B cell (primary cell): Measurements from ENCODE around the gene MC4R. TPM values are rescaled to one million over a fixed set of nuclear protein-coding genes. Genes with fewer than 3 reads are reported as not detected.
A peak's percentile ranks its signal among the peaks of the same experiment; 100 is the strongest.

Experiments
- ATAC-seq: fragments of 200-7000 bp; cut with Tn5 transposase; one replicate; pipeline ENCODE4 v1.10.0; 2021; ENCODE audit warnings: low read depth, mild to moderate bottlenecking, moderate number of reproducible peaks, moderate library complexity
- CTCF ChIA-PET: fragments of 350-600 bp; sonication (Branson Sonifier 250); formaldehyde crosslinking; loops from one replicate; lab custom pipeline; 2021; ENCODE audit warnings: antibody characterized with exemption, inconsistent platforms; lab: Charles Lee
- POLR2A ChIA-PET: fragments of 350-600 bp; sonication (Branson Sonifier 250); formaldehyde crosslinking; loops from one replicate; lab custom pipeline; 2021; ENCODE audit warnings: antibody characterized with exemption; lab: Charles Lee
- DNase-seq: peaks from one replicate; pipeline ENCODE4 v3.0.0; 2013
- H2AFZ ChIP-seq: 2 replicates; pipeline ENCODE4 v1.6.1; 2012; ENCODE audit warnings: mild to moderate bottlenecking, low read depth, low read length; ENCODE audit not compliant: insufficient read depth, poor library complexity, severe bottlenecking
- H3K27ac ChIP-seq, 2 donors: 1 replicate in 1 of 2; 2 replicates in 1 of 2; pipeline ENCODE4 v1.5.1; 2012 to 2013; ENCODE audit warnings: low read length in 2 of 2, mild to moderate bottlenecking in 2 of 2, moderate library complexity in 1 of 2
- H3K27me3 ChIP-seq, 4 experiments: fragments of 200-600 bp in 1 of 4; sonication (generic) in 1 of 4; replicated peaks in 1 of 4; 1 replicate in 2 of 4; 2 replicates in 2 of 4; pipeline versions ENCODE4 v1.6.1 to v1.7.0; 2013 to 2016; ENCODE audit warnings: low read length in 3 of 4, mild to moderate bottlenecking in 2 of 4, mixed read lengths in 1 of 4, moderate library complexity in 1 of 4; ENCODE audit not compliant: insufficient read depth in 4 of 4, control insufficient read depth in 3 of 4; ENCODE audit errors: control extremely low read depth in 1 of 4
- H3K36me3 ChIP-seq, 2 experiments: replicated peaks in 1 of 2; 1 replicate in 1 of 2; 2 replicates in 1 of 2; pipeline versions ENCODE4 v1.6.1 to v1.7.1; 2013; ENCODE audit warnings: low read length in 1 of 2; ENCODE audit not compliant: insufficient read depth in 2 of 2, control insufficient read depth in 1 of 2; ENCODE audit errors: control extremely low read depth in 1 of 2, extremely low read depth in 1 of 2
- H3K4me1 ChIP-seq, 2 donors: fragments of 200-600 bp in 1 of 2; sonication (generic) in 1 of 2; 1 replicate in 1 of 2; 2 replicates in 1 of 2; pipeline versions ENCODE4 v1.5.1 to v1.6.1; 2013 to 2017; ENCODE audit warnings: low read length in 2 of 2; ENCODE audit not compliant: control insufficient read depth in 2 of 2, insufficient read depth in 2 of 2
- H3K4me2 ChIP-seq: replicated peaks from 2 replicates; pipeline ENCODE3; 2012; ENCODE audit warnings: mild to moderate bottlenecking, low read depth, low read length; ENCODE audit not compliant: poor library complexity, severe bottlenecking
- H3K4me3 ChIP-seq, 5 experiments: fragments of 200-600 bp in 1 of 5; sonication (generic) in 1 of 5; 1 replicate in 3 of 5; 2 replicates in 2 of 5; pipeline versions ENCODE4 v1.5.1 to v1.7.0; 2011 to 2016; ENCODE audit warnings: low read length in 4 of 5, mild to moderate bottlenecking in 4 of 5, low read depth in 2 of 5, control low read depth in 1 of 5, moderate library complexity in 1 of 5; ENCODE audit not compliant: insufficient read depth in 1 of 5; ENCODE audit errors: control extremely low read depth in 1 of 5, extremely low read depth in 1 of 5
- H3K79me2 ChIP-seq: fragments of 200-600 bp; sonication (generic); one replicate; pipeline ENCODE4 v1.6.0; 2016; ENCODE audit warnings: low read length; ENCODE audit not compliant: control insufficient read depth, insufficient read depth
- H3K9ac ChIP-seq: fragments of 200-600 bp; sonication (generic); 2 replicates; pipeline ENCODE4 v1.6.1; 2017; ENCODE audit warnings: mild to moderate bottlenecking, low read length, moderate library complexity
- H3K9me3 ChIP-seq, 3 donors: one replicate each; pipeline versions ENCODE4 v1.6.1 to v1.7.1; 2013; ENCODE audit warnings: low read length in 2 of 3; ENCODE audit not compliant: control insufficient read depth in 2 of 3, insufficient read depth in 1 of 3; ENCODE audit errors: control extremely low read depth in 1 of 3
- H4K20me1 ChIP-seq: 2 replicates; pipeline ENCODE4 v1.6.0; 2012; ENCODE audit warnings: mild to moderate bottlenecking, low read length; ENCODE audit not compliant: insufficient read depth, control insufficient read depth, poor library complexity, severe bottlenecking
- H3K27ac Mint-ChIP-seq: one replicate; pipeline ENCODE4 v1.8.0; 2021; ENCODE audit warnings: mixed read lengths
- H3K27me3 Mint-ChIP-seq: one replicate; pipeline ENCODE4 v1.8.0; 2021; ENCODE audit warnings: mixed read lengths
- H3K4me1 Mint-ChIP-seq: one replicate; pipeline ENCODE4 v1.8.0; 2021; ENCODE audit warnings: mixed read lengths
- H3K4me3 Mint-ChIP-seq: one replicate; pipeline ENCODE4 v1.8.0; 2021; ENCODE audit warnings: mixed read lengths
- H3K9me3 Mint-ChIP-seq: one replicate; pipeline ENCODE4 v1.8.0; 2022; ENCODE audit warnings: mixed read lengths; ENCODE audit not compliant: insufficient read depth
- EZH2 ChIP-seq: IDR thresholded peaks from 2 replicates; pipeline ENCODE4 v1.6.1; 2012; ENCODE audit warnings: borderline replicate concordance, low read depth, mild to moderate bottlenecking, moderate library complexity, low read length; ENCODE audit not compliant: insufficient read depth, poor library complexity, severe bottlenecking
- WGBS: methylation state at CpG from one replicate; pipeline ENCODE4 v1.1.5; 2013; ENCODE audit warnings: missing lambda C conversion rate; ENCODE audit not compliant: insufficient coverage; 5-methylcytosine and 5-hydroxymethylcytosine counted together
- intact Hi-C: fragments of 100-400 bp; cut with micrococcal nuclease; formaldehyde crosslinking; loops from one replicate; pipeline ENCODE4 v1.10.0; 2022
- polyA plus RNA-seq: library from polyadenylated mRNA; depleted of rRNA; stranded (reverse); fragments of >200 nt; gene quantifications from 2 replicates; pipeline ENCODE4 v1.2.3, GENCODE V29; 2012
- total RNA-seq, 2 donors: library from RNA; stranded (reverse); fragments of 120-200 nt in 1 of 2; gene quantifications; 1 replicate in 1 of 2; 2 replicates in 1 of 2; pipeline versions ENCODE4 v1.2.3 to v1.2.4, GENCODE V29; 2013 to 2022
- TF ChIP-seq, protein P1 (sequence below): fragments of 200-600 bp; IDR thresholded peaks from one replicate; pipeline ENCODE4 v1.8.0; 2022; ENCODE audit warnings: antibody characterized with exemption, mild to moderate bottlenecking

MC4R gene
- total and polyA plus RNA-seq, 2 donors (not counting 1 experiment from before 2014, with no cell fraction given): not detected

DNA sequence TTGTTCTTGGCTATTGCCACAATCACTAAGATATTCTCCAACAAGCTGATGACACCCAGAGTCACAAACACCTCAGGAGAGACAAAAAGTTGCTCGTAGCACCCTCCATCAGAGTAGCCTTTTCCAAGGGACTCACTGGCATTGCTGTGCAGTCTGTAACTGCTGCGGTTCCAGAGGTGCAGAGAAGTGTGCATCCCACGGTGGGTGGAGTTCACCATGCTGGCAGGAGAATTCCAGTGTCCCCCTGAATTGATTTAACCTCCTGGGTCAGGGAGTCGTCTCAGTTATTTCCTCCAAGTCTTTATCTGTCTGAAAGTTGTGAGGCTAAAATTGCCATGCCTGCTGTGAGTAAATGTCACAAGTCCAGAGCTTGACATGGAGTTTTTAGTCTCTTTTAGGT lies 443 bp downstream of the MC4R start:
- Mint-ChIP-seq H3K27me3 (peaks cover 3% of the 10 kb centered on the region), H3K9me3 (no peaks in the 10 kb centered on the region), H3K27ac (no peak overlapping the region), H3K4me3 (no peak overlapping the region), H3K4me1 (peaks cover 2% of the 10 kb centered on the region)
- no peak overlapping the region for H3K27ac ChIP-seq
- no peaks in the 10 kb centered on the region for H3K4me1 ChIP-seq
- WGBS: 78% methylated on average over 4 of the region's 4 CpGs
- H3K36me3 ChIP-seq: no peaks in the 10 kb centered on the region
- H3K9ac ChIP-seq: no peak overlapping the region
- ATAC-seq (no peak), DNase-seq (no peak)
- no peaks in the 10 kb centered on the region for H3K27me3 ChIP-seq
- H3K4me3 ChIP-seq: no peak overlapping the region
- CTCF ChIA-PET: no interaction called here
- no peak for TF ChIP-seq EZH2
- TF ChIP-seq, protein P1, sequence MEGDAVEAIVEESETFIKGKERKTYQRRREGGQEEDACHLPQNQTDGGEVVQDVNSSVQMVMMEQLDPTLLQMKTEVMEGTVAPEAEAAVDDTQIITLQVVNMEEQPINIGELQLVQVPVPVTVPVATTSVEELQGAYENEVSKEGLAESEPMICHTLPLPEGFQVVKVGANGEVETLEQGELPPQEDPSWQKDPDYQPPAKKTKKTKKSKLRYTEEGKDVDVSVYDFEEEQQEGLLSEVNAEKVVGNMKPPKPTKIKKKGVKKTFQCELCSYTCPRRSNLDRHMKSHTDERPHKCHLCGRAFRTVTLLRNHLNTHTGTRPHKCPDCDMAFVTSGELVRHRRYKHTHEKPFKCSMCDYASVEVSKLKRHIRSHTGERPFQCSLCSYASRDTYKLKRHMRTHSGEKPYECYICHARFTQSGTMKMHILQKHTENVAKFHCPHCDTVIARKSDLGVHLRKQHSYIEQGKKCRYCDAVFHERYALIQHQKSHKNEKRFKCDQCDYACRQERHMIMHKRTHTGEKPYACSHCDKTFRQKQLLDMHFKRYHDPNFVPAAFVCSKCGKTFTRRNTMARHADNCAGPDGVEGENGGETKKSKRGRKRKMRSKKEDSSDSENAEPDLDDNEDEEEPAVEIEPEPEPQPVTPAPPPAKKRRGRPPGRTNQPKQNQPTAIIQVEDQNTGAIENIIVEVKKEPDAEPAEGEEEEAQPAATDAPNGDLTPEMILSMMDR: no peak
- peak overlapping the region; percentile 36 for H2AFZ ChIP-seq
- H3K9me3 ChIP-seq: no peaks in the 10 kb centered on the region
- no peaks in the 10 kb centered on the region for H4K20me1 ChIP-seq
- no peaks in the 10 kb centered on the region for H3K79me2 ChIP-seq
- no peak overlapping the region for H3K4me2 ChIP-seq
- POLR2A ChIA-PET: no interaction called here
- intact Hi-C loops: no loop called here

DNA sequence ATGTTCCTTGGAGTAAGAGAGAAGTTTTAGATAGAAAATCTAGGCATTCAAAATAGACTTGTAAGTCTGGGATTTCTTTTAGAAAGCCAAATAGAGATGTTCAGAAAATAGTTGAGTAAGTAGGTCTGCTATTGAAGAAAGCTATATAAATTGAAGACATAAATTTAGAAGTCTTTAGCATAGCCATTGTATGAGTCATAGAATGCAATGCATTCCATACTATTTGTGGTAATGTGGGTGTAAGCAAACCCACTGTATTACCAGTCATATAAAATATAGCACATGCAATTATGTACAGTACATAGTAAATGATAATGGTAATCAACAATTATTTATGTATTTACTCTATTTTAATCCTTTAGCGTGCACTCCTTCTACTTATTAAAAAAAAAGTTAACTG lies 14.1 kb downstream of the MC4R start:
- CTCF ChIA-PET: no interaction called here
- no peak overlapping the region for H3K27ac ChIP-seq
- no peaks in the 10 kb centered on the region for H3K79me2 ChIP-seq
- intact Hi-C loops: no loop called here
- DNase-seq: no peak
- H3K9me3 ChIP-seq: no peaks in the 10 kb centered on the region
- Mint-ChIP-seq H3K9me3 (no peaks in the 10 kb centered on the region), H3K27ac (no peak overlapping the region), H3K4me1 (no peaks in the 10 kb centered on the region), H3K27me3 (no peaks in the 10 kb centered on the region), H3K4me3 (no peak overlapping the region)
- H3K27me3 ChIP-seq: no peaks in the 10 kb centered on the region
- POLR2A ChIA-PET: no interaction called here
- no peak overlapping the region for H3K4me2 ChIP-seq
- H3K9ac ChIP-seq: no peak overlapping the region
- no peaks in the 10 kb centered on the region for H4K20me1 ChIP-seq
- no peak overlapping the region for H2AFZ ChIP-seq
- H3K4me1 ChIP-seq: no peaks in the 10 kb centered on the region
- ATAC-seq: no peak
- TF ChIP-seq, protein P1: no peak
- no peak for TF ChIP-seq EZH2
- H3K4me3 ChIP-seq: no peak overlapping the region
- no peaks in the 10 kb centered on the region for H3K36me3 ChIP-seq
- WGBS: no CpG with 5 or more reads among the region's 1 CpG
